Upper lobe of left lung (tissue), 4 donors: ENCODE results near the gene SND1.

Experiments
- POLR2A ChIP-seq, 4 donors: fragments of 450-650 bp; IDR thresholded peaks; one replicate each; pipeline ENCODE4 v1.5.1; 2016 to 2017; ENCODE audit warnings: antibody characterized with exemption in 4 of 4, mild to moderate bottlenecking in 2 of 4
- POLR2AphosphoS5 ChIP-seq, 2 donors: sonication (generic); formaldehyde crosslinking; IDR thresholded peaks; one replicate each; pipeline ENCODE4 v1.5.1; 2017; ENCODE audit warnings: antibody characterized with exemption in 2 of 2
- TF ChIP-seq, protein P1 (sequence below), 6 experiments: fragments of 450-650 bp in 4 of 6; fragments of 200-600 bp in 2 of 6; sonication (generic) in 2 of 6; IDR thresholded peaks; one replicate each; pipeline ENCODE4 v1.5.1; 2016 to 2019; ENCODE audit warnings: antibody characterized with exemption in 6 of 6

DNA sequence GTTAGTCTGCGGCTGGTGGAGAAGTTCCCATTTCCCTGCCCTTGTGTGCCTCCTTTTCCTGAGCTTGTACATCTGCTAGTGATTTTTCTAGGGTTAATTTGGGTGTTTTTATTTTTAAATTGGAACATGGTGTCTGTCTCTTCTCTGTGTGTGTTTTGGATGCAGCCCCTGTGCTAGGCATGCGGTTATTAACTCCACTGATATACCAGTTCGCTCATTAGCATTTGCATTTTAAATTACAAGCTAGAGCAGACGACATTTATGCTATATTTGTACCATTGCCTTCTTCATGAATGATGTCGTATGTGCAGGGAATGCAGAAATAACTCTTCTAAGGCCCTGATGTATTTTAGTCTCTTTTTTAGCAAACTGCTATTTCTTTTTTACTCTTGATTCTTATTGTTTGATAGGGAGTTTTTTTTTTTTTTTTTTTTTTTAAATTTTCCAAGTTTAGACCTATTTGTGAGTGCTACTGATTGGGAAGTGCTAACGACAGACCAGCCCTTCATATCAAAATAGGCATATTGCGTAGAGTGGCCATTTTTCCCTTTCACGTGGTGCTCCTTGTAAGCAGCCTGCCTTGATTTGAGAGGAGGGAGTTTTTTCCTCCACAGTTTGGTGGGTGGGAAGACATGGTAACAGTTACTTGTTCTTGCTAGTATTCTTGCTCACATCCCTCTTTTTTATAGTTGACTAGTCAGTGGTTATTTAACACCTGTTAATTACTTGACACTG lies 289.6 kb downstream of the SND1 start:
- no peak for TF ChIP-seq POLR2A (IDR thresholded peaks at IDR 0.05)
- TF ChIP-seq, protein P1, sequence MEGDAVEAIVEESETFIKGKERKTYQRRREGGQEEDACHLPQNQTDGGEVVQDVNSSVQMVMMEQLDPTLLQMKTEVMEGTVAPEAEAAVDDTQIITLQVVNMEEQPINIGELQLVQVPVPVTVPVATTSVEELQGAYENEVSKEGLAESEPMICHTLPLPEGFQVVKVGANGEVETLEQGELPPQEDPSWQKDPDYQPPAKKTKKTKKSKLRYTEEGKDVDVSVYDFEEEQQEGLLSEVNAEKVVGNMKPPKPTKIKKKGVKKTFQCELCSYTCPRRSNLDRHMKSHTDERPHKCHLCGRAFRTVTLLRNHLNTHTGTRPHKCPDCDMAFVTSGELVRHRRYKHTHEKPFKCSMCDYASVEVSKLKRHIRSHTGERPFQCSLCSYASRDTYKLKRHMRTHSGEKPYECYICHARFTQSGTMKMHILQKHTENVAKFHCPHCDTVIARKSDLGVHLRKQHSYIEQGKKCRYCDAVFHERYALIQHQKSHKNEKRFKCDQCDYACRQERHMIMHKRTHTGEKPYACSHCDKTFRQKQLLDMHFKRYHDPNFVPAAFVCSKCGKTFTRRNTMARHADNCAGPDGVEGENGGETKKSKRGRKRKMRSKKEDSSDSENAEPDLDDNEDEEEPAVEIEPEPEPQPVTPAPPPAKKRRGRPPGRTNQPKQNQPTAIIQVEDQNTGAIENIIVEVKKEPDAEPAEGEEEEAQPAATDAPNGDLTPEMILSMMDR (IDR thresholded peaks at IDR 0.05) = no peak
- no peak for TF ChIP-seq POLR2AphosphoS5 (IDR thresholded peaks at IDR 0.05)
